Peyer's patch (tissue), 4 donors: ENCODE results near the gene GLI3. TPM values are rescaled to one million over a fixed set of nuclear protein-coding genes. Genes with fewer than 3 reads are reported as not detected.

Experiments used
- DNase-seq, 3 donors: peaks; one replicate each; pipeline ENCODE4 v3.0.0-alpha.2; 2017 to 2019
- H3K27ac ChIP-seq, 4 donors: fragments of 200-600 bp; sonication (generic); one replicate each; pipeline ENCODE4 v1.5.1; 2016 to 2019
- H3K27me3 ChIP-seq, 2 donors: fragments of 200-600 bp; sonication (generic); one replicate each; pipeline ENCODE4 v1.5.1; 2019
- H3K36me3 ChIP-seq, 3 donors: fragments of 200-600 bp; sonication (generic); one replicate each; pipeline ENCODE4 v1.5.1; 2016 to 2019
- H3K4me1 ChIP-seq, 4 donors: fragments of 200-600 bp; sonication (generic); one replicate each; pipeline ENCODE4 v1.5.1; 2016 to 2019
- H3K4me3 ChIP-seq, 4 donors: fragments of 200-600 bp; sonication (generic); 1 replicate in 3 of 4; 2 replicates in 1 of 4; pipeline ENCODE4 v1.5.1; 2016 to 2019; ENCODE audit warnings: mild to moderate bottlenecking in 1 of 4
- H3K9me3 ChIP-seq, 4 donors: fragments of 200-600 bp; sonication (generic); one replicate each; pipeline ENCODE4 v1.5.1; 2016 to 2019; ENCODE audit warnings: mild to moderate bottlenecking in 1 of 4
- CTCF ChIP-seq, 6 experiments: fragments of 450-650 bp in 4 of 6; fragments of 200-600 bp in 2 of 6; sonication (generic) in 1 of 6; IDR thresholded peaks; one replicate each; pipeline ENCODE4 v1.5.1; 2017 to 2019; ENCODE audit warnings: antibody characterized with exemption in 6 of 6, mild to moderate bottlenecking in 3 of 6, moderate library complexity in 1 of 6
- POLR2A ChIP-seq, 2 donors: fragments of 450-650 bp; IDR thresholded peaks; one replicate each; pipeline ENCODE4 v1.5.1; 2017; ENCODE audit warnings: antibody characterized with exemption in 2 of 2, mild to moderate bottlenecking in 2 of 2, moderate library complexity in 2 of 2
- total RNA-seq, 4 donors: library from RNA; depleted of rRNA; stranded (reverse); fragments of >200 nt; gene quantifications; one replicate each; pipeline ENCODE4 v1.1.0, GENCODE V29; 2016

Gene GLI3
- total RNA-seq, 4 donors from 2014 or later = 0.53 to 30.5 (median 3.1) TPM

- no peak overlapping the region for H3K27ac ChIP-seq
These were observed 19.5 kb downstream of the GLI3 start for GRCh38 chr7:42217548-42217947.

DNA sequence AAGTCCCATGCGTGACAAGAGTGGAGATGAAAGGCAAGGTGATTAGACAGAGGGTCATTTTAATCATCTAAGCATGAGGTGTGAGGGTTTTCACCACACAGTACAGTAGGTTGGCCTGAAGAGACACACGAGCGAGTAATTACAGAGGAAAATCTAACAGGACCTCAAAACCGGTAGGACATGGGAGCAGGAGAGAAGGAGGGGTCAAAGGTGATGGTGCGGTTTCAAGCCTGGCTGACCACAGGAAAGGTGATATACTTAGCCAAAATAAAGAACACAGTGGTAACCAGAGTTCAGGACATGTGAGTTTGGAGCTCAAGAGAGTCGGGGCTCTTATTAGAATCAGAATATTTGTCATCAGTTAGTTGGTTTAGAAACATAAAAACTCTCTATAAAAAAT is 20.0 kb downstream of the GLI3 start:
- Histone ChIP-seq H3K36me3 (no peaks in the 10 kb centered on the region), H3K27ac (no peak overlapping the region), H3K4me1 (no peaks in the 10 kb centered on the region), H3K4me3 (no peak overlapping the region), H3K27me3 (no peaks in the 10 kb centered on the region), H3K9me3 (no peaks in the 10 kb centered on the region)
- DNase-seq = no peak
- TF ChIP-seq POLR2A (IDR thresholded peaks at IDR 0.05) (no peak), CTCF (IDR thresholded peaks at IDR 0.05) (no peak)

More at GRCh38 chr7:42217548-42217947, 19.5 kb downstream of the GLI3 start:
- no peak for TF ChIP-seq CTCF (IDR thresholded peaks at IDR 0.05)
- no peak for TF ChIP-seq POLR2A (IDR thresholded peaks at IDR 0.05)
- Histone ChIP-seq H3K27me3 (no peaks in the 10 kb centered on the region), H3K4me1 (no peaks in the 10 kb centered on the region), H3K9me3 (no peaks in the 10 kb centered on the region), H3K36me3 (no peaks in the 10 kb centered on the region), H3K4me3 (no peak overlapping the region)
- DNase-seq = no peak

DNA sequence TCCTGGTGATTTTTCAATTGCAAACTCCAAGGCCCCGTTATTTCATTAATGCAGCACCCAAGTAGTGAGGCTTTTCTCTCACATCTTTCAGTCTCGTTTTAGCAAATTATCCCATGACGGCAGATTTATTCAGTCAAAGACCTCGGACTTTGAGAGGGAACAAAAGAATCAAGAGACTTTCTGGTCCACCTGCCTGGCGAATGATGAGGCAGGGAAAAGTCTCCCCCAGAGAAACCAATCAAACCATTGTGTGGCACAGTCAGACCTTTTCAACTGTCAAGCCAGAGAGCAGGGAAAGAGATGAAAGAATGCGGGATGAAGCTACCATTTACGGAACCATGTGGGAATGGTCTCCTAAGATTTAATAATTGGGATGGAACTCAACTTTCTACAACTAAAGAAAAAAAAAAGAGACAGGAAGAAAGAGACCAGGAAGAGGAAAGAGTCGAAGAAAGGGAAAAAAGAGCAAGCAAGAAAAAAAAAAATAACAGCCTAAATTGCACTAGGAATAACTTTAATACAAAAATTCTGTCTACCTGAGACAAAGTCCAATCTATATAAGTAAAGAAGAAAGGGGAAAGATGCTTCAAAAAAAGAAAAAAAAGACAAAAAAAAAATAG is 22.8 kb downstream of the GLI3 start:
- Histone ChIP-seq H3K27me3 (no peaks in the 10 kb centered on the region), H3K27ac (no peak overlapping the region), H3K4me1 (no peaks in the 10 kb centered on the region), H3K4me3 (no peak overlapping the region), H3K9me3 (no peaks in the 10 kb centered on the region), H3K36me3 (no peaks in the 10 kb centered on the region)
- no peak for DNase-seq
- no peak for TF ChIP-seq POLR2A (IDR thresholded peaks at IDR 0.05)
- TF ChIP-seq CTCF (IDR thresholded peaks at IDR 0.05) = no peak

- Histone ChIP-seq H3K27ac (no peak overlapping the region), H3K36me3 (no peaks in the 10 kb centered on the region), H3K4me1 (no peaks in the 10 kb centered on the region), H3K9me3 (no peaks in the 10 kb centered on the region), H3K27me3 (no peaks in the 10 kb centered on the region), H3K4me3 (no peak overlapping the region)
- TF ChIP-seq POLR2A (IDR thresholded peaks at IDR 0.05) = no peak
- DNase-seq = no peak
These were observed 23.9 kb downstream of the GLI3 start for GRCh38 chr7:42213093-42213492.

DNA sequence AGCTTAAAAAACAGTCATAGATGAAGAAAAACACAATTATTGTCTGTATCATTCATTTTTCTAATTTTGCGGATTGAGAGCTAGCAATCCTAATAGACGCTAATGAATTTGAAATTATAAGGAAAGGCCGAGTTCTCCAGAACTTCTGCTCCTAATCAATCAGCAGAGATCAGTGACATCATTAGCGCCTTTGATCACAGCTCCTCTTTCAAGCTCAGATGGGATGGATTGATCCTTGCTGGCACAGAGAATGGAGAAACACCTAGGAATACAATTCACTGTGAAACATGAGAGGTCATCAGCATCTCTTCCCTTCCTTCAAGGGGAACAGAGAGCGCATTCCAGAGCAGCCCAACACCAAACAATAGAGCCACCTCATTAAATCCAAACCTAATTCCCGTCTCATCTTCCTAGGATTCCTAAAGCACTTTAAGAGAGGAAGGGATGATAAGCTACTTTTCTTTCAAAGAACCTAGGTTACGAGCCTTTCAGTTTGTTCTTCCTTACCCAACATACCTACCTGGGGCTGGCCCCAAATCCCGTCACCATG is 24.4 kb downstream of the GLI3 start:
- H3K27ac ChIP-seq = no peak overlapping the region
- TF ChIP-seq CTCF (IDR thresholded peaks at IDR 0.05) = no peak
- H3K36me3 ChIP-seq = no peaks in the 10 kb centered on the region
- H3K4me3 ChIP-seq = no peak overlapping the region
- H3K4me1 ChIP-seq = no peaks in the 10 kb centered on the region
- H3K27me3 ChIP-seq = no peaks in the 10 kb centered on the region
- no peak for DNase-seq
- H3K9me3 ChIP-seq = no peaks in the 10 kb centered on the region

DNA sequence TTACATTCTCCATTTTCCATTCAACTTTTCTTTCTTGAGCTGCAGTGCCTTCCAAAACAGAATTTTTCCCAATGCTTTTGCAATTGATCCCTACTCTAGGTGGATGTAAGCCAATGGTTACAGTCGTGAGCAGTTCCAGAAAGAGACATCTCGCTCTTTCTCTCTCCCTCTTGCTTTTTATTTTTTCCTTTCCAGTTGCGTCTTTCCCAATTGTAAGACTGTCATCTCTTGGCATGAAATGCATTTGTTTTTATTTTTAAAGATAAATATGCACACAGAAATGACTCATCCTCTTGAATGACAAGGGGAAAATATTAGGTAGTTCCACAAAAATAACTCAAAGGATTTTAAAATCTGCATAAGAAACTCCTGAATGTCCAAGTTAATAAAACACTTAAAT is 25.1 kb downstream of the GLI3 start:
- Histone ChIP-seq H3K4me1 (no peaks in the 10 kb centered on the region), H3K27ac (no peak overlapping the region), H3K4me3 (no peak overlapping the region), H3K9me3 (no peaks in the 10 kb centered on the region), H3K27me3 (no peaks in the 10 kb centered on the region), H3K36me3 (no peaks in the 10 kb centered on the region)
- no peak for DNase-seq
- TF ChIP-seq CTCF (IDR thresholded peaks at IDR 0.05) (no peak), POLR2A (IDR thresholded peaks at IDR 0.05) (no peak)
